ENCODE results near the gene CST3. TPM values are rescaled to one million over a fixed set of nuclear protein-coding genes. Genes with fewer than 3 reads are reported as not detected.

CST3 gene
- total RNA-seq, 4 donors from 2014 or later = 1,117 to 1,890 (median 1,478) TPM

DNA sequence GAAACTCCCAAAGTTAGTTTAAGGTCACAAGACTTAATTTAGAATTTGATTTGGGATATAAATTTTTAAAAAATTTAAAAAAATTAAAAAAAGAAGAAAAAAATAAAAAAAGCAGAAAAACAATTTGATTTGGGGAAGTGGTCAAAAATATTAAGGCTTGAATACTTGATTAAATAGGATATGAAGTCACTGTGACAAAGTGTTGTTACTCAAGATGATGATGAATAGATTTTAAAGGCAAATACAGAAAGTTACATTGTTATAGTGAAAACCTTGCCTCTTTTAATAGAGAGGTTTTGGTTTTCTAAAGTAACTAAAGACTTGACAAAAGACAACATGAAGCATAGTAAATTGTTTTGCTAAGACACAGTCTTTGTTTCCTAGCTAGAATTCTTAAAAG lies 39.3 kb downstream of the CST3 start:
- TF ChIP-seq, protein P1, sequence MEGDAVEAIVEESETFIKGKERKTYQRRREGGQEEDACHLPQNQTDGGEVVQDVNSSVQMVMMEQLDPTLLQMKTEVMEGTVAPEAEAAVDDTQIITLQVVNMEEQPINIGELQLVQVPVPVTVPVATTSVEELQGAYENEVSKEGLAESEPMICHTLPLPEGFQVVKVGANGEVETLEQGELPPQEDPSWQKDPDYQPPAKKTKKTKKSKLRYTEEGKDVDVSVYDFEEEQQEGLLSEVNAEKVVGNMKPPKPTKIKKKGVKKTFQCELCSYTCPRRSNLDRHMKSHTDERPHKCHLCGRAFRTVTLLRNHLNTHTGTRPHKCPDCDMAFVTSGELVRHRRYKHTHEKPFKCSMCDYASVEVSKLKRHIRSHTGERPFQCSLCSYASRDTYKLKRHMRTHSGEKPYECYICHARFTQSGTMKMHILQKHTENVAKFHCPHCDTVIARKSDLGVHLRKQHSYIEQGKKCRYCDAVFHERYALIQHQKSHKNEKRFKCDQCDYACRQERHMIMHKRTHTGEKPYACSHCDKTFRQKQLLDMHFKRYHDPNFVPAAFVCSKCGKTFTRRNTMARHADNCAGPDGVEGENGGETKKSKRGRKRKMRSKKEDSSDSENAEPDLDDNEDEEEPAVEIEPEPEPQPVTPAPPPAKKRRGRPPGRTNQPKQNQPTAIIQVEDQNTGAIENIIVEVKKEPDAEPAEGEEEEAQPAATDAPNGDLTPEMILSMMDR (IDR thresholded peaks at IDR 0.05) = no peak
- DNase-seq (ENCODE audit: low spot score) (no peak), ATAC-seq (ENCODE audit: low FRiP score) (no peak)

DNA sequence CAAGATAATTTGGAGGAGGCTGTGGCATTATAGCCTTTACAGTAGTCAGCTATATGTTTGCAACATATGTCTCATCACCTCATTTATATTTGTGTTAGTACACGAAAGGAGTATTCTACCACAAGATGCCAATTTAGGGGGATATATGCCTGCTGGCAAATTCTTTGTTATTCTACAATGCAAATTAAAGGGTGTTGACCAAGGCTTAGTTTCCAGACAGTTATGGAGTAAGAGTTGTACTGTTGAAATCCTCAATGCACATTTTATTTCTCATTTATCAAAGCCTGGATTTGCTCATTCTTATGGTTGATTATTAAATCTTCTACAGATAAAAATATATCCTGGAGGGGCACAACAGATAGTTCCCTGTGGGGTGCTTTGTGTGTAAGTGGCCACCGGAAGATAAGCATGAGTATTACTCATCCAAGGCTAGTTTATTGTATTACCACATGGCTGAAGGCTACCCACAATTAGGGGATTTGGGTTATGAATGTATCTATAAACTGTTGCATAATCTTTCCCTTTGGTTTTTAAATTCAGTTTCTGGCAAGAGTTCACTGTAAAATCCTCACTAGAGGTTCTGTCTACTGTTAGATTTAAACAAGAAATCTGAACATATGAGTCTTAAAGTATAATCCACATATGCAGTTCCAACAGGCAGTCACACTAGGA lies 41.0 kb downstream of the CST3 start:
- TF ChIP-seq, protein P1 (IDR thresholded peaks at IDR 0.05) = no peak
- DNase-seq (ENCODE audit: low spot score) (no peak), ATAC-seq (ENCODE audit: low FRiP score) (no peak)

DNA sequence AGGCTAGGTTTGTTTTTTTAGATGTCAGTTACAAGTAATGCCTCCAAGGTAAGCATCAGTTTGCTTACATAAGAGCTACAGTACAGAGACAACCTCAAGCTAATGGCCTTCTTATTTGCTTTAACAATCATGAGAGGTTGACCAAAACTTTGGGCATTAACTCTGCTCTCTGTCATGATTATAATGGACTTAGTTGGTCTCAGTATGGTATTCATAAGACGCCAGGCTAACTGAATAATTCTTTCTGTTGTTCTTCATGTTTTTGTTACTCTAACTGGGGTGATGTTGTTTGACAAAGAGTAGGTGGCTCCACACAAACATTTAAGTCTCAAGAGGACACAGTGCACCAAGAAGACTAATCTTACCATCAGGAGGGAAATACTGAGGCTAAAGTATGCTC lies 41.8 kb downstream of the CST3 start:
- no peak for DNase-seq (ENCODE audit: low spot score)
- ATAC-seq (ENCODE audit: low FRiP score) = no peak
- TF ChIP-seq, protein P1 (IDR thresholded peaks at IDR 0.05) = no peak

DNA sequence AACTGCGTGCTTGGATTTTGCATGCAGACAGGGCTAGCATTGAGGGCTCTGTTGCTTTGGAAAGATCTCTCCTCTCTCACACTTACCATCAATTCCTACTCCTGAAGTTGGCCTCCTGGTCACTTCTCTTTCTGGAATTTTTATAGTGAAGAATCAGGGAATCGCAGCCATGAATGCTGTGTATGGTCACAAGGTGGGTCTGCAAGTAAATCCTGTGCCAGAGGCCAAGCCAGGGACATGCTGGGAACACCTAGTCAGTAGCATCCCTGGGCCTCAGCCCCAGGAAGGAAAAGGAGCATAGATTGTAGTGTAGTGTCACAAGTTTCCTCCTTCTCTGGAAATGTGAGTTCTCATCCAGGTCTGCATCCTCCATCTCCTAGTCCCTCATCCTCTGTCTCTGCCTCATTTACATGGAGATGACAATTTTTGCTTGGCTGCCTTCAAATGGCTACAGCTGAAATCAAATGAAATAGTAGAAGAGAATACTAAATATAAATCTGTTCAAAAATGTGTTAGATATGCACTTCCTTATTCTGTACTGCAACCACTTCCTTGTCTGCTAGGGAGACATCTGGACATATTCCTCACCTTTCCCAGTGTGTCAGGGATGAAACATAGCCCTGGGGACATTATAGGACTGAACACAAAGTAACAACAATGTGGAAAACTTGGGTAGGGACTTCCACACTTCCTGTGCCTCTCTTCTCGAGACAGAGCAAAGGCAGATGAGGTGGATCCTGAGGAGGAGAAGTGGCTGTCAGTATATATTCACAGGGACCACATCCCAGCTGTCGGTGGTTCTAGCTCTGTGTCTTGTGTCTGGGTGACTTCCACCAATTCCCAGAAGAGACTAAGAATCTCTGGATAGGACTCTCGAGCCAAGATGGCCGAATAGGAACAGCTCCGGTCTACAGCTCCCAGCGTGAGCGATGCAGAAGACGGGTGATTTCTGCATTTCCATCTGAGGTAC lies 49.0 kb downstream of the CST3 start:
- ATAC-seq (ENCODE audit: low FRiP score) = no peak
- TF ChIP-seq, protein P1 (IDR thresholded peaks at IDR 0.05) = no peak

DNA sequence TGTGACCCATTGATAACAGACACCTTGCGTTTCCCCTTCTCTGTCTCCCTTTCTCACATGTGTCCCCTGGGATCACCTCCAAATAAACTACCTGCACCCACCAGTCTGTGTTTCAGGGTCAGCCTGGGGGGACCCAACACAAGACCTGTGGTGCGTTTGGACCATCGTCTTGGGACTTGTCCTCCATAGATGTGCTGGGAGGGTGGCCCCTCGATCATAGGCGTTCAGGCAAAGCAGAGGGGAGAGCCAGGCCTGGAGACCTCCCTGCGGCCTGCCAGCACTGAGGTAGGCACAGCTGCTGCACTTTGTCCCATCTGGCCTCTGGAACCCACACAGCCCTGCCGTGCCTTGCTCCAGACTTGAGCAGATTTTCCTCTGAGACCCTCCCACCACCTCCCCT lies 50.1 kb downstream of the CST3 start:
- TF ChIP-seq, protein P1 (IDR thresholded peaks at IDR 0.05) = no peak
- ATAC-seq (ENCODE audit: low FRiP score) = no peak
- DNase-seq (ENCODE audit: low spot score) = no peak

More for the DNA sequence above, 49.0 kb downstream of the CST3 start:
- DNase-seq (ENCODE audit: low spot score) = no peak

DNA sequence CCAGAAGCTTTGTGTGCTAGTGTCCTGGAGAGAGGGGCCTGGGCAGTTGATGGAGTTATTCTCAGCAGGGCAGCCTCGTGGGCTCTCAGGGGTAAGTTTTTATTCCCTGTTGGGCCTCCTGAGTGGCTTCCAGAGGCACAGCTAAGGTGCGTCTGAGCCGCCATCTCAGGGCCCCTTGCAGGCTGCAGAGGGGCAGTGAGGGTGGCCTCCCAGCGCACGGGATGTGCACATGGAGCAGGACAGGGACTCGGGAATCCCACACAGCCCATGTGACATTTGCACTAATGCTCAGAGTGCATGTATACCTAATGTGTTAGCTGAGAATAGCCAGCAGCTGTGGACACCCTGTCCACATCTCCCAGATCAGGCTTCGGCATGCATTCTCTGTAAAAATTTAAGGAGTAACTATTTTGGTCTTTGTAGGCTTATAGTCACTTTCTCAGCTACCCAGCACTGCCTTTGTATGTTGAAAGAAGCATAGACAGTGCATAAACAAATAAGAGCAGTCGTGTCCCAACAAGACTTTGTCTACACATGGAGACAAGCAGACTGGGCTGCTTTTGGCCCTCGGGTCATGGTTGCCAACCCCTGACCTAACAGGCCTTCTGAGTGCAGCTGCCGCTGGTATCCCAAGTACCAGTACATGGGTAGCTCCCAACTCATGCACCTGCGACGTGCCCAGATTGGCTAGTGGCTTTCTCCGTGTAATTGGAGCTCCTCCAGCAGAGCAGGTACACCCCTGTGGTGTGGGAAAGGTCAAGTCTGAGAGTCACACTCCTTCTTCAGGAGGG lies 50.8 kb downstream of the CST3 start:
- TF ChIP-seq, protein P1 (IDR thresholded peaks at IDR 0.05) = no peak
- no peak for ATAC-seq (ENCODE audit: low FRiP score)
- DNase-seq (ENCODE audit: low spot score) = no peak
